Glutamatergic neuron (in vitro differentiated cells): ENCODE data around the gene FRG2C. TPM values are rescaled to one million over a fixed set of nuclear protein-coding genes. Genes with fewer than 3 reads are reported as not detected.

Experiments
- DNase-seq: peaks from one replicate; pipeline ENCODE4 v3.0.0; 2022
- H3K27ac Mint-ChIP-seq: one replicate; pipeline ENCODE4 v1.8.0; 2020; ENCODE audit warnings: mild to moderate bottlenecking, mixed read lengths, inconsistent platforms; ENCODE audit not compliant: unreplicated experiment
- H3K27me3 Mint-ChIP-seq: one replicate; pipeline ENCODE4 v1.8.0; 2020; ENCODE audit warnings: mild to moderate bottlenecking, moderate library complexity, mixed read lengths, inconsistent platforms; ENCODE audit not compliant: unreplicated experiment
- H3K36me3 Mint-ChIP-seq: one replicate; pipeline ENCODE4 v1.8.0; 2020; ENCODE audit warnings: mild to moderate bottlenecking, mixed read lengths, inconsistent platforms; ENCODE audit not compliant: unreplicated experiment
- H3K4me1 Mint-ChIP-seq: one replicate; pipeline ENCODE4 v1.8.0; 2020; ENCODE audit warnings: mild to moderate bottlenecking, low read depth, mixed read lengths, inconsistent platforms; ENCODE audit not compliant: unreplicated experiment
- H3K4me3 Mint-ChIP-seq: one replicate; pipeline ENCODE4 v1.8.0; 2020; ENCODE audit warnings: mild to moderate bottlenecking, mixed read lengths, inconsistent platforms; ENCODE audit not compliant: unreplicated experiment
- H3K9me3 Mint-ChIP-seq: one replicate; pipeline ENCODE4 v1.8.0; 2020; ENCODE audit warnings: mild to moderate bottlenecking, moderate library complexity, mixed read lengths, inconsistent platforms; ENCODE audit not compliant: unreplicated experiment
- CTCF ChIP-seq: fragments of 200-600 bp; sonication (generic); IDR thresholded peaks from one replicate; pipeline ENCODE4 v1.5.0; 2021; ENCODE audit not compliant: partially characterized antibody, unreplicated experiment
- microRNA-seq: library from miRNA; unstranded; fragments of <30 nt; microRNA quantifications from one replicate; pipeline ENCODE4, GENCODE V29; 2020; ENCODE audit not compliant: unreplicated experiment
- total RNA-seq: library from RNA; stranded (reverse); fragmentation: NEBNext Ultra II Directional; extraction: Animal tissue kit (Norgen Biotek cat#: 25700); gene quantifications from one replicate; pipeline ENCODE4 v1.2.1, GENCODE V29; 2021; ENCODE audit not compliant: unreplicated experiment

The FRG2C gene
- total RNA-seq, 1 donor from 2014 or later, result 0.47 TPM

- no peak overlapping the region for H3K4me3 Mint-ChIP-seq
- no peak for DNase-seq
- no peaks in the 10 kb centered on the region for H3K4me1 Mint-ChIP-seq
- TF ChIP-seq CTCF, result no peak
- H3K27me3 Mint-ChIP-seq, result no peaks in the 10 kb centered on the region
- no peak overlapping the region for H3K27ac Mint-ChIP-seq
- peaks cover 6% of the 10 kb centered on the region for H3K9me3 Mint-ChIP-seq
- H3K36me3 Mint-ChIP-seq, result peaks cover 5% of the 10 kb centered on the region
Measured at GRCh38 chr3:75687323-75687722, 23.2 kb downstream of the FRG2C start.

GRCh38 chr3:75692061-75692460 is 27.9 kb downstream of the FRG2C start:
- H3K27me3 Mint-ChIP-seq, result no peaks in the 10 kb centered on the region
- no peak overlapping the region for H3K27ac Mint-ChIP-seq
- DNase-seq, result no peak

More at GRCh38 chr3:75692061-75692460, 27.9 kb downstream of the FRG2C start:
- H3K9me3 Mint-ChIP-seq, result peaks cover 9% of the 10 kb centered on the region
- H3K4me1 Mint-ChIP-seq, result no peaks in the 10 kb centered on the region
- H3K36me3 Mint-ChIP-seq, result peaks cover 5% of the 10 kb centered on the region
- TF ChIP-seq CTCF, result no peak
- no peak overlapping the region for H3K4me3 Mint-ChIP-seq

Small RNA genes within 50 kb of the gene (microRNA-seq; reads per million reads assigned to microRNA genes)
- not detected for gene MIR1324

Other genes with a start within 250 kb of the FRG2C start
- 4.7 TPM for gene ZNF717, start 121.2 kb downstream of the FRG2C start, total RNA-seq